Measurements from ENCODE around the gene ST6GALNAC1.

- no peak for TF ChIP-seq POLR2A (IDR thresholded peaks at IDR 0.05; ENCODE audit: low read length)
- no peak for TF ChIP-seq GATA1 (IDR thresholded peaks at IDR 0.05; ENCODE audit: low read depth, low read length)
Measured at GRCh38 chr17:76686538-76687297, 43.2 kb upstream of the ST6GALNAC1 start.
